NCI-H187 (cell line): ENCODE measurements around the gene CRB1.

ENCODE experiments used
- DNase-seq, 2 experiments: peaks; one replicate each; lab custom pipeline; 2025; lab: John Stamatoyannopoulos, UW

The CRB1 gene

GRCh38 chr1:197268012-197268411 is at the start of gene CRB1:
CRB1 (plus strand) TSS chr1:197268252; CDS start chr1:197268413, 161 bp downstream.
- DNase-seq = peak in 1 of 2 experiments; percentile 5

- DNase-seq = no peak
These were observed 49.2 kb upstream of the CRB1 start for GRCh38 chr1:197218857-197219256.

- DNase-seq = no peak
These were observed 45.9 kb upstream of the CRB1 start for GRCh38 chr1:197222025-197222685.

- DNase-seq = no peak
These were observed 45.3 kb upstream of the CRB1 start for GRCh38 chr1:197222780-197223179.

GRCh38 chr1:197224160-197224559 is 43.9 kb upstream of the CRB1 start:
- DNase-seq = no peak

GRCh38 chr1:197225611-197226010 is 42.4 kb upstream of the CRB1 start:
- no peak for DNase-seq

GRCh38 chr1:197234581-197234980 is 33.5 kb upstream of the CRB1 start:
- DNase-seq = no peak

GRCh38 chr1:197235355-197235754 is 32.7 kb upstream of the CRB1 start:
- no peak for DNase-seq

- DNase-seq = no peak
These were observed 20.6 kb upstream of the CRB1 start for GRCh38 chr1:197247465-197247864.

- no peak for DNase-seq
These were observed 18.7 kb upstream of the CRB1 start for GRCh38 chr1:197249324-197249723.

- DNase-seq = no peak
These were observed 17.4 kb upstream of the CRB1 start for GRCh38 chr1:197250616-197251015.

GRCh38 chr1:197252973-197253372 is 15.1 kb upstream of the CRB1 start:
- DNase-seq = no peak

- no peak for DNase-seq
These were observed 13.2 kb upstream of the CRB1 start for GRCh38 chr1:197254866-197255265.

- DNase-seq = no peak
These were observed 3.0 kb upstream of the CRB1 start for GRCh38 chr1:197264936-197265567.

GRCh38 chr1:197269053-197269452 is 1.0 kb downstream of the CRB1 start:
- DNase-seq = peak in 1 of 2 experiments; percentile 1

GRCh38 chr1:197272791-197273190 is 4.7 kb downstream of the CRB1 start:
- DNase-seq = no peak

- no peak for DNase-seq
These were observed 9.1 kb downstream of the CRB1 start for GRCh38 chr1:197277166-197277565.

GRCh38 chr1:197284325-197284724 is 16.3 kb downstream of the CRB1 start:
- no peak for DNase-seq

- no peak for DNase-seq
These were observed 16.9 kb downstream of the CRB1 start for GRCh38 chr1:197284966-197285365.

- DNase-seq = no peak
These were observed 17.6 kb downstream of the CRB1 start for GRCh38 chr1:197285526-197286205.

GRCh38 chr1:197286634-197287033 is 18.6 kb downstream of the CRB1 start:
- DNase-seq = no peak

- no peak for DNase-seq
These were observed 19.8 kb downstream of the CRB1 start for GRCh38 chr1:197287863-197288262.

- no peak for DNase-seq
These were observed 34.7 kb downstream of the CRB1 start for GRCh38 chr1:197302775-197303174.
